Subcutaneous adipose tissue (tissue), 4 donors: ENCODE measurements around the gene ATXN7L1. TPM values are rescaled to one million over a fixed set of nuclear protein-coding genes. Genes with fewer than 3 reads are reported as not detected.

Experiments
- total RNA-seq, 4 donors: library from RNA; depleted of rRNA; stranded (reverse); fragments of >200 nt; gene quantifications; one replicate each; pipeline ENCODE4 v1.1.0, GENCODE V29; 2016
- TF ChIP-seq, protein P1 (sequence below): fragments of 450-650 bp; IDR thresholded peaks from one replicate; pipeline ENCODE4 v1.5.1; 2016; ENCODE audit warnings: low read depth, mild to moderate bottlenecking, control low read depth, antibody characterized with exemption, moderate library complexity

The ATXN7L1 gene
- total RNA-seq, 4 donors from 2014 or later = 11.5 to 29.2 (median 13.3) TPM

DNA sequence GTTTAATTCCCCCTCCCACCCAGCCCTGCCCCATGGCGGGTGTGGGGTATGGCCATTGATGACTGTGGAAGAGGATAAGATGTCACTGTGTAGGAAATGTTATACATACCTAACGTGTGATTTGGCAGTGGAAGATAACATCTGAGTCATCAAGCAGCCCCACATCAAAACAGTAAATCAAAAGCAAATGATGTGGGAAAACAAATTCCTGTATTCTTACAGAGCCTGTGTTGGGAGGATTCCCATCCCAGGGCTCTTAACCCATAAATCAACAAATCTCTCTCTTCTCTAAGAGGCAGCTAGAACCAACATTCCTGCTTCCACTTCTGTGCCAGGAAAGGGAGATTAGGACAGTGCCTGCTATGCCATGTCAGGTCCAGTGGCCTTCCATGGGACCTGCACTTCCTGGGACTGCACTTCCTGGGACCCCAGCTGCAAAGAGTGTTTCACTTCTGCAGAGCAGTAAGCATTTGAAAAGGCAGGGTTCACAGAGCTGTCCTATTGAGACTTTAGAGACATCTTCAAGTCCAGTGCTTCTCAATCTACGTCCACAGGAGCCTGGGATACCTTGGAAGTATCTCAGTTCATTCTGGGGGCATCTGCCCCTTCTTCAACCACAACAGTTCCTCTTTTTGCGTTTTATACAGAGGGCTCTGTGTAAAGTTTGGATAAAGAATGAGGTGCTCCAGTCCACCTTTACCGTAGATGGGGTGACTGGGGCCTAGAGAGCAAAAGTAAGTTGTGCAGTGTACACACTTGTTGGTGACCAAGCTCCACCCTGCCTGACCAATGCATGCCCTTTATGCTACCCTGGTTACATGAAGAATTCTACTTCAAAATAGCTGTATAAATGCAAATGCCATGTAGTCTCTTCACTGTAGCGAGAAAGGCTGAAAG, 45.7 kb downstream of the ATXN7L1 start:
- TF ChIP-seq, protein P1, sequence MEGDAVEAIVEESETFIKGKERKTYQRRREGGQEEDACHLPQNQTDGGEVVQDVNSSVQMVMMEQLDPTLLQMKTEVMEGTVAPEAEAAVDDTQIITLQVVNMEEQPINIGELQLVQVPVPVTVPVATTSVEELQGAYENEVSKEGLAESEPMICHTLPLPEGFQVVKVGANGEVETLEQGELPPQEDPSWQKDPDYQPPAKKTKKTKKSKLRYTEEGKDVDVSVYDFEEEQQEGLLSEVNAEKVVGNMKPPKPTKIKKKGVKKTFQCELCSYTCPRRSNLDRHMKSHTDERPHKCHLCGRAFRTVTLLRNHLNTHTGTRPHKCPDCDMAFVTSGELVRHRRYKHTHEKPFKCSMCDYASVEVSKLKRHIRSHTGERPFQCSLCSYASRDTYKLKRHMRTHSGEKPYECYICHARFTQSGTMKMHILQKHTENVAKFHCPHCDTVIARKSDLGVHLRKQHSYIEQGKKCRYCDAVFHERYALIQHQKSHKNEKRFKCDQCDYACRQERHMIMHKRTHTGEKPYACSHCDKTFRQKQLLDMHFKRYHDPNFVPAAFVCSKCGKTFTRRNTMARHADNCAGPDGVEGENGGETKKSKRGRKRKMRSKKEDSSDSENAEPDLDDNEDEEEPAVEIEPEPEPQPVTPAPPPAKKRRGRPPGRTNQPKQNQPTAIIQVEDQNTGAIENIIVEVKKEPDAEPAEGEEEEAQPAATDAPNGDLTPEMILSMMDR = no peak

DNA sequence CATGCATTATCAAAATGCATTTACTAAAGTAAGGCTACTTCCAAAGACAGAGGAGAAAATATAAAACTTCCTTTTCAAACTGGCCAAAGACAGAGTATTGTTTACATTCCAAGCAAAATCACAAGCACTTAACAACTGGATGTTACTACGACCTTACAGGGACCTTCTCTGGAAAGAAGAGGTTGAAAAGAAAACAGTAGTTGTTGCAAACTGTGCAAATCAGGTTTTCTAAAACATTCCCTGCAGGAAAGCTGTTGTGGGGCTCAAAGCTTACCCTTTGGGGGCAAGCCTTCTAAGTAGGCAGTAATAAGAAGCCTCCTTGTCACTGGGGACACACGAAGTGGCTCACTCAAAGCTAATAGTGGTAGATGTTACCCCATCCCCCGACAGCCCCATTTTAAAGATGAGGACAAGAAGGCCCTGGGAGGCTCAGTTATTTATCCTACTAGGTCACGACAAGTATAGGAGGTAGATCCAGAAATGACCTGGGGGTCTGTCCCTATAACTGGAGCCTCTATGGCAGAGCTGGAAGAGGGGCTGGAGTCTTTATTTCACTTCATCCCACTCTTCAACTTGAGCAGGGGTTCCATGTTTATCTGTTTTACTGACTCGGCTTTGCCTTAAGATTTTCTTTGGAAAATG, 46.6 kb downstream of the ATXN7L1 start:
- TF ChIP-seq, protein P1 = no peak

DNA sequence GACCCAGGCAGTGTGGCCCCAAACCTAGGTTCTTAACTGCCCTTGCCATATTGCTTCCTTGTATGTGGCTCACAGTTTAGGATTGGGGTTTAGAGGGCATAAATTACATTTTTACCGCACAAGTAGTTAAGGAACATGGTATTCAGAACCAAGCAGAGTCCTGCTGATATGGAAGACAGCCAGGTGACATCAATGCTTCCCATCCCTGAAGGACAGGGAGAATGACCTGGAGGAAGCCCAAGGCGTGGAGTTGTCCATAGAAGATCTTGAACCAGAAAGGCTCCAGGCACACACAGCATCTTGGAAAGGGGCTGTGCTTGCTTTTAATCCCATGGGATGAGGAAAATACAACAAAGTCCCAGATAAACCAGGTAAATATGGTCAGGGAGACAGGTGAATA, 48.3 kb downstream of the ATXN7L1 start:
- TF ChIP-seq, protein P1 = no peak

DNA sequence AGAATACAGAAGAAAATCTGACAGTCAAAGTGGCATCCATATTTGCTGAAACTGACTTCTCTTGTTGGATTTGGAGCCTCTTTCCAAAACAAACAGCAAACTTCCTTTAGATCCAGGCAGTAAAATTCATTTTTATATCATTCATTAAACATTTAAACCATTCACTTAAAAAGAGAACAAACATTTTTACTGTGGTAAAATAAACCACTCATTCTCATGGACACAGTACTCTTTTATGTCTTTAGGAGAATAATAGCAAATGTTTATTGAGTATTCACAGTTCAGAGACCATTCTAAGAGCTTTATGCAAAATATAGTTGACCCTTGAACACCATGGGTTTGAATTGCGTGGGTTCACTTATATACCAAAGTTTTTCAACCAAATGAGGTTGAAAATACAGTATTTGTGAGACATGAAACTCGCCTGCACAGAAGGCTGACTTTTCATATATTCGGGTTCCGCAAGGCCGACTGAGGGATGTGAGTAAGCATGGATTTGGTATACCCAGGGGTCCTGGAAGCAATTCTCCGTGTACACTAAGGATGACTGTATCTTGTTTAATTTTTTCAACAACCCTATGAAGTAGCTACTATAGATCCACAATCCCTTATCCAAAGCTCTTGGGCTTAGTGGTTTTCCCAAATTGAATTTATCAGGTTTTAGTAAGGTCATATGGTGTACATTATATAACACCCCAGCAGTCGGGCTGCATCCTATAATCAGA, 49.1 kb downstream of the ATXN7L1 start:
- TF ChIP-seq, protein P1 = no peak

DNA sequence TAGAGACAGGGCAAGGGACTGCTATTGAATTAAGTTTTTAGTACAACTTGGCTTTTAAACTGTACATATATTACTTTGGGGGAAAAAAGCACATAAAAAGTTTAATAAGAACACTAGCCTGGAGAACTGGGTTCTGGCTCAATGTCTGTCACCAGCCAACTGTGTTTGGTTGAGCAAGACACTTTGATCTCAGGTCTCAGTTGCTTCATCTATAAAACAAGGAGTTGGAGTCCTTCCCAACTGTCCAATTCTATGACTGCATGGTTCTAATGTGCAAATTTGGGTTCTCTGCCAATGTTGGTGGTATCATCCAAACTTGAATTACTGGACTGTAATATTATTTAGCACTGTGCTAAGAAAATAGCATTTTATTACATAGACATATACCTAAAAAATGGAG, 50.3 kb downstream of the ATXN7L1 start:
- TF ChIP-seq, protein P1 = no peak

DNA sequence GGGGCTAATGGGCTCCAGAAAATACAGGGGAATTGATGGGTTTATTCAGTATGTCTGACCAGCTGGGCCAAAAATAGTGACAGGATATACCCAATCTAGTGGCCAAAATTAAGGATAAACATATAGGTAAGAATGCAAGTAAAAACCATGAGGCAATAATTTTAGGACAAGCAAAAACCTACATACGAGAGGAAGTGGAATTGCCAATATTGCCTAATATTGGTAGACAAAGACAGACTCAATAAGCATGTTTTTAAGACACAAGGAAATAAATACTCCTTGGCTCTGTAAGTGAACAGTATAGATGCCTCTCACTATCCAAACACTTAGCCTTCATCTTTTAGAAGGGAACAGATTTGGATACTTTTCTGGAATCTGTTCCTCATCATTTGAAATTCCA, 51.0 kb downstream of the ATXN7L1 start:
- TF ChIP-seq, protein P1 = no peak

DNA sequence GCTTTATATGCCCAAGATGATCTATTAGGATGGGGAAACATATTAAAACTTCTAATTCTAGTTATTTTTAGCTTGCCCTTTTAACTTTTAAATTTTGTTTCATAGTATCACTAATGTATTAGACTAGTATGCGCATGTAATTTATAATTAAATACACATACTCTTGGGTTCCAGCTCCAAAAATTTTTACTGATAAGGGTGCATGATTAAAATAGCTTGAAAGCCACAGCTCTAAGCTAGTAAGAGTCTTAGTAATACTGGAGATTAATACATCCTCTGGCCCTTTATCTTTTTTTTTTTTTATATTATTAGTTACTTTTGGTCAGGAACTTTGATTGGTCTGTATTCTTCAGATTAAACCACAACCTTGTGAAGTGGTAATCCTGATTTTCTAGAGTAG, 53.6 kb downstream of the ATXN7L1 start:
- TF ChIP-seq, protein P1 = no peak
